Fibroblast of peridontal ligament (primary cell): ENCODE results near the gene ZNF407.

Experiments used
- DNase-seq: peaks from one replicate; pipeline ENCODE4 v3.0.0-alpha.2; 2010; ENCODE audit errors: extremely low read depth

Gene ZNF407

DNA sequence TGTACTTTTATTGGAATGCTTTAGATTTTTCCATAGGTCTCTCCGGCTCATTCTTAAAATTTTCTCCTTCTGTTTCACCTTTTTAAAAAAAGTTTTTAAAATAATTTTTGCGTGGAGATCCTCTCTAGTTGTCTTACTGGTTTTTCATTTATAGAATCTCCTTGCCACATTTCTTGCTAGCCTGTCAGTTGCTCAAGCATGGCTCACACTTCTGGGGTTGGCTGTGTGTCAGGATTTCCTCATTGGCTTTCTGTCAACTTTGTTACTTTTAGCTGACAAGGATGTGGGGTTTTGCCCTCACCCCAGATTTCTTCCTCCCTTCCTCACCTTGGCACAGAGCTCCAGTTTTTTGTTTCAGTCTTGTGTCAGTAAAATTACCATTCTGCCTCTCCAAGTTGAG, 124.6 kb downstream of the ZNF407 start:
- DNase-seq = peak; percentile 72

DNA sequence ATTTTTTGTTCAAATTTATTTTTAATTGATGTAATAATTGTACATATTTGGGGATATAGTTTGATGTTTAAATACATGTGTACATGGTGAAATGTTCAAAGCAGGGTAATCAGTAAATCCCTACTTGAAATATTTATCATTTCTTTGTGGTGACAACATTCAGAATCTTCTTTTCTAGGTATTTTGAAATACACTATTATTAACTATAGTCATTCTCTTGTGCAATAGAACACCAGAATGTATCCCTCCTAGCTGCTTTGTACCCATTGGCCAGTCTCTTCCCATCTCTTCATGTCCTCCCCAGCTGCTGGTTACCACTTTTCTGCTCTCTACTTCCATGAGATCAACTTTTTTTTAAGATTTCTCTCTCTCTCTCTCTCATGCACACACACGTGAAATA, 126.5 kb downstream of the ZNF407 start:
- DNase-seq = peak; percentile 47

DNA sequence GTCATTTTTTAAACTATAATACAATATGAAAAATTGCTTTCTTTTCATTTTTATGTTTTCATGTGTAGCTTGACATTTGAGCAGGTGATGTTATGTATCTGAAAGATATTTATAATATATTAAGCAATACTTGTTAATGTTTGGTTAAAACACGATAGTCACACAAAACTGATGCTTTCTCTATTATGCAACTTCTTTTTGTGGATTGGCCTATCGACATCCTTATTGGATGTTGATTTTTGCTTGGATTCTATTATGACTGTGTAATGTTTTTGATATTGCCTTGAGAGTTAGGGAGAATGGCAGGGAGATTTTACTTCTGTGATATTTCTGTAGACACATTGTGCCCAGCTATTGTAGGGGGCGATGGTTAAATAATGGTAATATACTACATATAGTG, 128.0 kb downstream of the ZNF407 start:
- DNase-seq = no peak

DNA sequence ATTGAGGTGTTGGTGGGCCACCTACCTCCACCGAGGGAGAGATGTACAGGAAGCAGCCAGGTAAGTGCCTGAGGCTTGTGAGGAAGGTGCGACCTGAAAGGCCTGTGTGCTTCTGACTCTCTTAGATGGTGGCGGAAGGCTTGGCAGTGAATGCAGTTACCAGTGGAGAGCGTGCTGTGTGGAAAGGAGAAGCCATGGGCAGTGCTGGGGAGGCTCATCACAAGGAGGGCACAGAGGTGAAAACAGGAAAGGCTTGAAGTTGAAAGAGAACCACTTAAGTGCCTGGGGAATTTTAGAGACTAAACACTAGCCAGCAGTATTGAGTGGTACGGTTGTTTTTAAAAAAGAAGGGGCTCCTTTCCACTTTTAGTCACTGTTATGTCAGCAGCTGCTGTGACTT, 130.9 kb downstream of the ZNF407 start:
- no peak for DNase-seq

DNA sequence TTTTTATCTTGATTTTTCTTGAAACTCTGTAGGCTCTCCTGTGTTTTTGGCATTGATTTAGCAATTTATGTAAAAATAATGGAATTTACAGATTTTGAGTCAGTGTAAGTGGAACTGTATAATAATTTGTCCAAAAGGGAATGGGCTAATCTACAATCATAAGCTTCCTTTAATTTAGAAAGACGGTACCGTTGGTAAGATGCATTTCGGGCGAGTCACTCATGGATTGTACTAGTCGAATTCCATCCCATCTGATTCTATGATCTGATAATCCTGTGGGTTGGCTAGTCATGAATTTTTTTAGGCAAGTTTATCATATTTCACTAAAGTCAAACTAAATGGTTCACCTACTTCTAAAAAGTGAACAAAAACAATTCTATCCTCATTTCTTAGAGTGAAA, 133.4 kb downstream of the ZNF407 start:
- peak; percentile 86 for DNase-seq

DNA sequence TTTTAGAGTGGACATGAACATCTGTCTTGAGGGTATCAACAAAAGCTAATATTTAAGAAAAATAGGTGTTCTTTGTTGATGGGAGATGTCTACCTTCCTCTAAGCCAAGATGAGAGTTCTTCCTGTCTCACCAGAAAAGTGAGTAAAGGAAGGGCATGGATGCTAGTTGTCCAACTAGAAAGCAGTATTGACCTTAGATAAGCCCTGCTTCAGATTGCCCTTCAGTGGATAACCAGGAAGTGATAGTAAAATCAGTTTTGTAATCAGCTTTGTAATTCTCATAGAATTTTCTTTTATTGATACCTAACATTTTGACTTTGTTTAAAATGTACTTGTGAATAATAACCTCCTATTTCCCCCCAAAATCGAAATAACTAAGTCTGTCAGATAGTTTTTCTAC, 134.7 kb downstream of the ZNF407 start:
- DNase-seq = no peak

DNA sequence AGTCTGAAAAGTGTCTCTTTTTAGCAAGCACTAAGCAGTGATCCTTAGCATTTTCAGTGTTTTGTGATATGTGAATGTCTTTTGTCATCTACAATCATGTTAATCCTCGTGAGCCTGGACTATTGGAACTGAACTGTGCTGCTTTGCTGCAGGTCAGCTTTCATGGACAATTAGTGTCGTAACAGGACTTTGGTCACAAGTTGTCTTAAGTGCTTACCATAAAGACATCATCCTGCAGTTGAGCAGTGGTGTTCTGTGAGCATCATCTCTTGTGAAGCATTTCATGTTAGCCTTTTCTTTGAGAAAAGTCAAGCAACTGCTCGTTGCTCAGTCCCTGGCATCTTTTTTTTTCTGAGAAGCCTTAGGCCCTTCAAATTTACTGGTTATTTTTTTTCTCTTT, 135.9 kb downstream of the ZNF407 start:
- no peak for DNase-seq

DNA sequence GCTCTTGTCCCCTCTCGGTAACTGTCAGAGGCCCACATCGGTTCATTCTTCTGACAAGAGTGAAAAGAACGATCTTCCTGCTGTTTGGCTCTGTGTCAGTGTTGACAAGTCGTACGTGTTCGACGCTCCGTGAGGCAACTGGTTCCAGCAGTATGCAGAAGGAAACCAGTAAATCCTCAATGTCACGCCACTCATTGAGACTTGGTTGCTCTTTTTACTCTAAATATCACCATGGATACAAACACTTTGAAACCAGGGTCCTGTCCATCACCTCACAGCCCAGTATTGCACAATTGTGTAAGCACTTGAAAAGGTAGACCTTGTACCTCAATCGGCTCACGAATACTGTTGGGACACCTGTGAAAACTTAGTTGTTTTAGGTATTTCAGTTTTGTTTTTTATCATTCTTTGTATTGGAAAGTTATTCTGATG, 136.4 kb downstream of the ZNF407 start:
- no peak for DNase-seq

DNA sequence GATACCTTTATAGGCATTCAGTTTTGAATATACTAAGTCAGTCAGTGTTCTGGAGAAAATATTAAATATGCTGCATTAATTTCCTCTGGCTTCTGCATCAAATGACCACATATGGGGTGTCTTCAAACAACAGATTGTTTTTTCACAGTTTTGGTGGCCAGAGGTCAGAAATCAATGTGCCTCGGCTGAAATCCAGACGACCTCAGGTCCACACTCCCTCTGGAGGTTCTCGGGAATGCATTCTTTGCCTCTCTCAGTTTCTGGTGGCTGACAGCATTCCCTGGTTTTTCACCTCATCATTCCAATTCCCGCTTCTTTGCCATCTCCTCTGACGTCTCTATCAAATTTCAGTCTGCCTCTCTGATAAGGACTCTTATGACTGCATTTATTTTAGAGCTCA, 142.3 kb downstream of the ZNF407 start:
- no peak for DNase-seq

DNA sequence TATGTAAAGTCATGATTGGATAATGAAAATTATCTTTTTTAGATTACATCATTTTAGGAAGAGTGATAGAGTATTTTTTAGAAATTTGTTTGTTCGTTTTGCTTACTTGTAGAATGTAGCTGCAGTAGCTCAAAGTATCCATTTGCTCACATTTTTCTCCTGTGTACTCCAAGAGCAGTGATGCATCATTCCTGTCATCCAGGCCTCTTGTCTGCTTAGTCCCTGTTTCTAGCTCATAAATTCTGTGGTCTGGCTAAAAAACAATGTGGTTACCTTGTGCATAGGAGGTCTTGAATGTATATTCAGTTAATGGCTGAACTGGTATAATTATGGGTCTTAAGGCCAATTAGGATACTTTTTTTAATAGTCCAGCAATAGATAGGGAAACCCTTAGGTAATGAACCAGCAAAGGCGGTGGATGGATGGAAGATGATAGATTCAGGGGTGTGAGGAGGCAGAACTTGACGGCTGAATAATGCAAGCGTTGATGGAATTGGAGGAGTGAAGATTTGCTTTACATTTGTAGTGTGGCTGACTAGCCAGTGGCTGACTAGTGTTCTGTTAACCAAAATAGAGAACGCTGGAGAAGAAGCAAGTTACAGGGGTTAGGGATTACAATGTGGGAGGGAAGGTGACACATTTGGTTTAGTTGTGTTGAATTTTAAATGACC, 145.0 kb downstream of the ZNF407 start:
- peak; percentile 16 for DNase-seq

DNA sequence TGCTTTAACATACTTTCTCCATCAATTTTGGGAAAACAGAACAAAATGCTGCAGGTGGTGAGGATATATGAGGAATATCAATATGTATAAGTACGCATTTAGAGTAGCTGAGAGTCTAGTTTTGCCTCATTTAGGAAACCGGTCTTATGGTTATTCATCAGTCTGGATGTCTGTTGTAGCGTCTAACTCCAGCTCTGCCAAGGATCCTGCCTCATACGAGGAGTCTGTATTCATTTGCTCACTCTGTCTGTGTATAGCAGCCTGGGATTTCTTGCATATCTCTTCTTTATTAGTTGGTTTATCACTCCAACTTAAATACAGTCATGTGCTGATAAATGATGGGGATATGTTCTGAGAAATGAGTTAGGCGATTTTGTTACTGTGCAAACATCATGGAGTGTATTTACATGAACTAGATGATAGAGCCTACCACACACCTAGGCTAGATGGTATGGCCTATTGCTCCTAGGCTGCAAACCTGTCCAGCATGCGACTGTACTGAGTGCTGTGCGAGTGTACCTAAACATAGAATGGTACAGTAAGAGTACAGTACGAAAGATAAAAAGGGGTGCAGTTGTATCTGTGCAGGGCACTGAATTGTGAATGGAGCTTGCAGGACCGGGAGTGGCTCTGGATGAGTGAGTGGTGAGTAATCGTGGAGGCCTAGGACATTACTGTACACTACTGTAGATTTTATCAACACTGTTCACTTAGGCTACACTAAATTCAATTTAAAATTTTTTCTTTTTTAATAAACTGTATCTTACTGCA, 148.1 kb downstream of the ZNF407 start:
- peak; percentile 57 for DNase-seq

DNA sequence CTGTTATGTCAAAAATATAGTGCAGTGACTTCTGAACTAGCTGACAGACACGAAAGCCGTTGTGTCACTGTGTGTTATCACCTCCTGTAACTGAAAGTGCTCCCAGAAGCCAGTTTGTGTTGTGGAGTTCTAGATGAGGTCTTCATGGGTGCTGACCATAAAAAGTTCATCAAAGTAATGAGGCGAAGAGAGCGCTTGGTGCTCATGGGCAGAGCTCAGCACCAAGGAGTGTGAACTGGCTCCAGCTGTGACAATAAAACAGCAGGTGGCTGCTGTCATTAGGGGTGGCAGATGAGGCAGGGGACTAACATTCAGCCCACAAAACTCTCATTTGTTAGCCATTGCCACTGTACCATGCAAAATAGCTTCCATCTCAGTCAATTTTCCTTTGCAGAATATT, 151.1 kb downstream of the ZNF407 start:
- DNase-seq = no peak

DNA sequence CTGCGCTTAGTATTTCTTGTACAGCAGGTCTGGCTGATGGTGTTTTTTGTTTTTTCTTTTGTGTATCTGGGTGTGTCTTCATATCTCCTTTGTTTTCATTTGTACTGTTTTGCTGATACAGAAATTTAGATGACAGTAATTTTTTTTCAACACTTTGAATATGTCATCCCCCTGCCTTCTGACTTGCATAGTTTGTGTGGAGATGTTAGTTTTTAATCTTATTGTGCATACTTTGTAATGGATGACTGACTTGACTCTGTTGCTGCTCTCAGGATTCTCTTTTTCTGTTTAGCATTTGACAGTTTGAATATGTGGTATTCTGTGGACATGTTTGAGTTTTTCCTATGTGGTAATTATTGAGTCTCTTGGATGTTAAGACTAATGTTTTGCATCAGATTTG, 161.3 kb downstream of the ZNF407 start:
- DNase-seq = no peak

DNA sequence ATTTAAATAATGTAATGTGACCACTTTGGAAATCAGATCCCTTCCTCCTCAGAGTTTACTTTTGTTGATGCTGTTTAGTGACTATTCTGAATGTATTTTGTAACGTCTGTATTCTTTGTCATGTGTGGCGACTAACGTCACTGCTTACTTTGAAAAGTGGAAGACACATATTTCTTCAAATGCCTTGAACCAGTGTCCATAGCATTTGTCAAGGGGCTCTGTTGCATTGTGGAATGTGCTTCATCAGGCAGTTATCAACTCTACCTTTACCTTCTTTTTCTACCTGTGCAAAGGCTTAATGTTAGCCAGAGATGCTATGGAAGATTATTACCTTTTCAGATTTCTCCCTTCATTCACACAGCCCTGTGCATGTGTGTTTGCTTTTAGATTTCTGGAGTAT, 162.4 kb downstream of the ZNF407 start:
- no peak for DNase-seq

DNA sequence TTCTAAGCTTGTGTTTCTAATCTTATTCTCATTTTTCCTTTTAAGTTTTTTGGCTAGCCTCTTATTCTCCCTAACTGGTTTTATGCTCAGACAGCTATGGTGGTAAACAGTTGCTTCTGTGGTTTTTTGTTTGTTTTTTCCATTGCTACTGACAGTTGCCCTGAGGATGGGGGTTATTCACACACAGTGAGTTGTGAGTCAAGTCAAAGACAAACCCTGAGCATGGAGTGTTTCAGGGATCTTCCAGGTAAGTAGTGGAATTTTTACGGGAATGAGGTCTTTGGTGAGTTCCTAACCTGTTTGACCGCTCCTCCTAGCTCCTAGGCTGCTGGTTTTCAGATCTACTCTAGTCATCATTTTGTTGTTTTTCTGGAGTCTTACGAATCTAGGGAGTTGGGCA, 162.8 kb downstream of the ZNF407 start:
- no peak for DNase-seq

DNA sequence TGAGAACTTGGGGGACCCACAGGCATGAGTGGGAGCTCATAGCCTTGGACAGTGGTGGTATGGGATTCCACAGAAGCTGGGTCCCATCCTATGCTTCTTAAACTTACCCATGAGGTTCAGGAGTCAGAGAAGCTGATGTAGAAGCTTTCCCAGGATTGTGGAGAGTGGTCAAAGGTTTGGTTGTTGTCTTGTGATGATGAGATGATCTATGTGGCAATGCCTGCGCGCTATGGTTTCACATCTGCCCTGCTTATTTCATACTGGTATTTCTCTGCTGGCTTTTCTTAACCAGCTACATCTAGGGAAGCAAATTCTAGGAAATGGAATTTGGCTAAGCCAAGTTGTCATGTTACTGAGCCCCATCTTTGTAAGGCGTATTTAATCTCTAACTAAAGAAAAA, 168.6 kb downstream of the ZNF407 start:
- DNase-seq = no peak

DNA sequence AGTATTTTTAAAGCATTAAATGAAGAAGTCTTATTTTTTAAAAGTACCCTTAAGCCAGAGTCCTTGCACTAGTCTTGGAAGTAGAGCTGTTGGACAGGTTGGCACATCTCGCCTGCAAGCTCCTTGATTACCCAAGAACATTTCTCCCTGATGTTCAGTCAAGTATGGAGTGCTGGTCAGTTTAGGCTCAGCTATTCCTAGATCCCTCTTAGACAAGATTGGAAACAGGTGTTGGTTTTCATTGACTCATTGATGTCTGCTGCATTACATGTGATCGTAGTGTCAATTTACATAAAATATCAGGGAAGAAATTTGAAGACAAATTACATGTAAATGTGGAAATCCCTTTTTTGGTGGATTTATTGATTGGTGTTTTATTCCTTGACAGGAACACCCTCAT, 170.4 kb downstream of the ZNF407 start:
- peak; percentile 42 for DNase-seq

DNA sequence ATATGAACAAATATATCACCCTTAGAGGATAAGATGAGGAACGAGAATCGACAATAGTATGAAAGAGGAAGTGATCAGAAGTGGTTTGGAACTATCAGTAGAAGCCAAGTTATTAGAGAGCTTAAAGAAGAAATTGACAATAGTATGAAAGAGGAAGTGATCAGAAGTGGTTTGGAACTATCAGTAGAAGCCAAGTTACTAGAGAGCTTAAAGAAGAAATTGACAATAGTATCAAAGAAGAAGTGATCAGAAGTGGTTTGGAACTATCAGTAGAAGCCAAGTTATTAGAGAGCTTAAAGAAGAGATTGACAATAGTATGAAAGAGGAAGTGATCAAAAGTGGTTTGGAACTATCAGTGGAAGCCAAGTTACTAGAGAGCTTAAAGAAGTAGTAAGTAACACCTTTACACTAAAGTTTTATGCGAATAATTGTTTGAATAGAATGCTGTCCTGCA, 175.5 kb downstream of the ZNF407 start:
- DNase-seq = no peak

DNA sequence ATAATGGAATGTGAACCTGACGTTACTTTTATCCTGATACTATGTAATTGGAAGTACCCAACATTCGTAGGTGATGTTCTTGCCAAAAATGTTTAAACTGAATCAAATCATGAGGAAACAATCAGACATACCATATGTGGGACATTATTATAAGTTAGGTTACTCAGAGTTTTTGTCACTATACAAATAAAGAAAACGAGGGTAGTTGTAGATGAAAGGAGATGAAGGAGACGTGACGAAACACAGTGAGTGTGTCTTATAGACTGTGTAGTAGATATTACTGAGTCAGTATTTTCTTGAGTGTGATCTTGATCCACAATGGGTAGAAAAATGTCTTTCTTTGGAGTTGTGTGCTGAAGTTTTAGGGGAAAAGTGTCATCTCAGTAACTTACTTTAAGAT, 176.8 kb downstream of the ZNF407 start:
- peak; percentile 43 for DNase-seq

DNA sequence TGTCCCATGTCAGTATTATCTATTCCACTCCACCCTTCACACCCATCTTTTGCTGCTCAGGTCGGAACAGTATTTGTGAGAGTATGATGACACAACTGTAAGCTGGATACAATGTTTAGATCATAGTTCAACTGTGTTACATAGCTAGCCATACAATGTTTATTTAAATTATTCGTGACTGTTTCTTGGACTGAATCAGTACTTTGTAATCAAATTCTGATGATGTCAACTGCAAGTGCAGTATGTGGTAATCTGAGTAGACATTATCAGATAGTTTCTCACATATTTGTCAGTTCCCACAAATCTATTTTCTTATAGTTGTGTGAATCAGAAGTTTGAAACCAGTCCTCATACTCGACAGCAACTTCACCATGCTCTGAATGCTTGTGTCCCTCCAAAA, 177.6 kb downstream of the ZNF407 start:
- DNase-seq = peak; percentile 91

DNA sequence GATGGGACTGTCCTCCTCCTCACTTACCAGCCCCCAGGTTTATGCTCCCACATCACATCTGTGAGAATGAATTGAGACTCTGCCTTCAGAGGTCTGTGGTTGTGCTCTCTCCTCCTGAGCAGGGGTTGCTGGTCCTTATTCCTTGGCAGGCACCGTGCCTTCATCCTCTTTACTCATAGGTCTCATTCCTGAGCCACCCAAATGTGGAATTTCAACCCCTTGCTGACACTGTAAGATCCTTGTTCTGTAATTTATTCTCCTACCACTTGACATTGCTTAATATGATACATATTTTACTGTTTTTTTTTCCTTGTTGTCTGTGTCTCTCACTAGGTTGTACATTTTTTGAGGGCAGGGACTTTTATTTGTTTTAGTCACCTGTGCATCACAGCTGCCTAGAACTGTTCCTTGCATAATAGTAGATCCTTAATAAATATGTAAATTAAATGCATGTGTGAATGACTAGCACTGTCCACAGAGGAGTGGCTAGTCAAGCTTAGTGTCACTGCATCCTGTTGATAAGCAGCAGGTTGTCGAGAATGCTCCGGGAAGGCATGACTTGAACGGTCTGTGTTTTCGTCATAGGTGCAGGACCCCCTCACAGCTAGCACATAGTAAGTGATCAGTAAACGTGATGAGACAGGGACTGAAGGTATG, 180.6 kb downstream of the ZNF407 start:
- DNase-seq = peak; percentile 33

DNA sequence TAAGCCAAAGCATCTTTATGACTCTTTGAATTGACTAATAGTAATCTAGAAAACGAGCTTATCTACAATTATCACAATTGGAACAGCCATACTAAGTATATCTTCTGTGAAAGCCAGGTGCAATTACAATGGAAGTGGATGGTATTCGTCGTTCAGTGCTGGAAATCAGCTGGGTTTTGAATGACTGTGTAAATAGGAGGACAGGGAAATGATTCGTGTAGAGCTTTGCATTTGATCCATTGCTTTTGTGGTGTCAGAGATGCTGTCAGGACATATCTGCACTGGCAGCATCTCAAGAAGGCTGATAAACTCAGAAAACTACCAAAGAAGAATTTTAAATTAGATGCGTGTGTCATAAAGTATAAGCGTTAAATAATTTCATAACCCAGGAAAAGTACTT, 187.1 kb downstream of the ZNF407 start:
- no peak for DNase-seq

DNA sequence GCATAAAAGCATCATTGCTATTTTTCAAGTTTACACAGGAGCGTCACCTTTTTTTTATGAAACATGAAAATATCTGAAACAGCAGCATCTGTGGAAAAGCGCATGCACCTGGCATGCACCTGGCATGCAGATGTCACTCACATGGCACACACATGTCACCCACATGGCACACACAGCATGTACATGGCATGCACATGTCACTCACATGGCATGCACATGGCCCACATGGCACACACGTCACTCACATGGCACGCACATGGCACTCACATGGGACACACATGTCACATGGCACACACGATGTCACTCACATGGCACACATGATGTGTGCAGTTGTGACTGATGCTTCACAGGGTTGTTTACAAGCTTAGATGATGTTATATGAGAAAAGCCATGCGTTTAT, 188.0 kb downstream of the ZNF407 start:
- DNase-seq = no peak
